H9 (cell line): ENCODE measurements around the gene ENO4. TPM values are rescaled to one million over a fixed set of nuclear protein-coding genes. Genes with fewer than 3 reads are reported as not detected.

Experiments used
- DNase-seq: peaks from one replicate; pipeline ENCODE4 v3.0.0-alpha.2; 2017
- H2AFZ ChIP-seq: one replicate; pipeline ENCODE4 v1.6.1; 2013; ENCODE audit warnings: mild to moderate bottlenecking, low read length, control low read depth, moderate library complexity
- H2AK5ac ChIP-seq: 2 replicates; pipeline ENCODE4 v1.6.1; 2013; ENCODE audit warnings: low read length, control low read depth, mixed read lengths; ENCODE audit not compliant: insufficient read length
- H2BK120ac ChIP-seq: one replicate; pipeline ENCODE4 v1.6.1; 2013; ENCODE audit warnings: low read depth, mild to moderate bottlenecking, low read length, control low read depth, inconsistent platforms; ENCODE audit not compliant: poor library complexity, severe bottlenecking
- H2BK12ac ChIP-seq: 2 replicates; pipeline ENCODE4 v1.6.1; 2013; ENCODE audit warnings: low read length, control low read depth, mixed read lengths, low read depth; ENCODE audit not compliant: insufficient read length
- H2BK15ac ChIP-seq: 2 replicates; pipeline ENCODE4 v1.6.1; 2013; ENCODE audit warnings: low read depth, low read length, control low read depth
- H2BK20ac ChIP-seq: one replicate; pipeline ENCODE4 v1.6.1; 2013; ENCODE audit warnings: low read depth, mild to moderate bottlenecking, low read length, control low read depth, inconsistent platforms; ENCODE audit not compliant: poor library complexity, severe bottlenecking
- H2BK5ac ChIP-seq: 2 replicates; pipeline ENCODE4 v1.6.1; 2013; ENCODE audit warnings: low read length, control low read depth, mixed read lengths; ENCODE audit not compliant: insufficient read length
- H3K14ac ChIP-seq: 2 replicates; pipeline ENCODE4 v1.6.1; 2013; ENCODE audit warnings: low read length, control low read depth; ENCODE audit not compliant: insufficient read depth
- H3K18ac ChIP-seq: 2 replicates; pipeline ENCODE4 v1.6.1; 2013; ENCODE audit warnings: low read depth, mild to moderate bottlenecking, mixed read lengths, low read length, control low read depth; ENCODE audit not compliant: insufficient read length
- H3K23ac ChIP-seq: 2 replicates; pipeline ENCODE4 v1.6.1; 2013; ENCODE audit warnings: low read length, control low read depth, mixed read lengths, low read depth; ENCODE audit not compliant: insufficient read length
- H3K23me2 ChIP-seq: 2 replicates; pipeline ENCODE4 v1.6.1; 2013; ENCODE audit warnings: low read depth, mild to moderate bottlenecking, mixed read lengths, low read length, control low read depth; ENCODE audit not compliant: insufficient read length, poor library complexity, severe bottlenecking
- H3K27ac ChIP-seq: 2 replicates; pipeline ENCODE4 v1.5.1; 2013; ENCODE audit warnings: low read length, control low read depth, mixed read lengths, low read depth; ENCODE audit not compliant: insufficient read length
- H3K27me3 ChIP-seq: 2 replicates; pipeline ENCODE4 v1.6.1; 2013; ENCODE audit warnings: low read length, control low read depth, inconsistent platforms; ENCODE audit not compliant: insufficient read depth
- H3K4ac ChIP-seq: 2 replicates; pipeline ENCODE4 v1.6.1; 2013; ENCODE audit warnings: low read depth, mild to moderate bottlenecking, control low read depth, inconsistent platforms, low read length, moderate library complexity
- H3K4me1 ChIP-seq: 2 replicates; pipeline ENCODE4 v1.6.1; 2013; ENCODE audit warnings: low read length, control low read depth, inconsistent platforms; ENCODE audit not compliant: insufficient read depth
- H3K4me2 ChIP-seq: 2 replicates; pipeline ENCODE4 v1.6.1; 2013; ENCODE audit warnings: low read length, control low read depth, mixed read lengths; ENCODE audit not compliant: insufficient read length, insufficient read depth
- H3K56ac ChIP-seq: 2 replicates; pipeline ENCODE4 v1.6.1; 2013; ENCODE audit warnings: low read depth, mild to moderate bottlenecking, mixed read lengths, low read length, control low read depth; ENCODE audit not compliant: insufficient read length
- H3K79me1 ChIP-seq: 2 replicates; pipeline ENCODE4 v1.6.1; 2013; ENCODE audit warnings: low read depth, mild to moderate bottlenecking, moderate library complexity, low read length, control low read depth, inconsistent platforms; ENCODE audit not compliant: insufficient read depth, poor library complexity, severe bottlenecking
- H3K79me2 ChIP-seq: 2 replicates; pipeline ENCODE4 v1.6.1; 2013; ENCODE audit warnings: low read length, control low read depth, inconsistent platforms; ENCODE audit not compliant: insufficient read depth
- H3K9ac ChIP-seq: 2 replicates; pipeline ENCODE4 v1.6.1; 2013; ENCODE audit warnings: low read length, control low read depth, mixed read lengths; ENCODE audit not compliant: insufficient read length; ENCODE audit errors: extremely low read depth
- H3K9me3 ChIP-seq: one replicate; pipeline ENCODE4 v1.6.1; 2013; ENCODE audit warnings: low read depth, low read length, inconsistent platforms; ENCODE audit not compliant: control insufficient read depth
- H3T11ph ChIP-seq: one replicate; pipeline ENCODE4 v1.6.1; 2013; ENCODE audit warnings: mild to moderate bottlenecking, low read length, control low read depth, inconsistent platforms
- H4K20me1 ChIP-seq: one replicate; pipeline ENCODE4 v1.6.1; 2013; ENCODE audit not compliant: control insufficient read depth, insufficient read length, insufficient read depth
- H4K5ac ChIP-seq: 2 replicates; pipeline ENCODE4 v1.6.1; 2013; ENCODE audit warnings: low read depth, mild to moderate bottlenecking, mixed read lengths, low read length, control low read depth; ENCODE audit not compliant: insufficient read length
- H4K8ac ChIP-seq: replicated peaks from 2 replicates; pipeline ENCODE4 v1.6.1; 2013; ENCODE audit warnings: low read length, control low read depth, mixed read lengths, low read depth; ENCODE audit not compliant: insufficient read length
- H4K91ac ChIP-seq: 2 replicates; pipeline ENCODE4 v1.6.1; 2013; ENCODE audit warnings: low read depth, mild to moderate bottlenecking, moderate library complexity, mixed read lengths, low read length, control low read depth; ENCODE audit not compliant: insufficient read length
- H3K27ac Mint-ChIP-seq, 3 experiments: 2 replicates in 2 of 3; 3 replicates in 1 of 3; pipeline ENCODE4 v1.8.0; 2020 to 2021; ENCODE audit warnings: mixed read lengths in 3 of 3, mild to moderate bottlenecking in 1 of 3, moderate library complexity in 1 of 3
- H3K27me3 Mint-ChIP-seq: 2 replicates; pipeline ENCODE4 v1.8.0; 2021; ENCODE audit warnings: low read depth, mild to moderate bottlenecking, moderate library complexity, mixed read lengths
- H3K36me3 Mint-ChIP-seq, 3 experiments: 2 replicates in 2 of 3; 3 replicates in 1 of 3; pipeline ENCODE4 v1.8.0; 2020 to 2021; ENCODE audit warnings: low read depth in 3 of 3, mixed read lengths in 3 of 3; ENCODE audit not compliant: insufficient read depth in 1 of 3
- H3K4me1 Mint-ChIP-seq, 2 experiments: 2 replicates each; pipeline ENCODE4 v1.8.0; 2020; ENCODE audit warnings: mixed read lengths in 2 of 2
- H3K4me3 Mint-ChIP-seq, 2 experiments: 2 replicates in 1 of 2; 3 replicates in 1 of 2; pipeline ENCODE4 v1.8.0; 2020 to 2021; ENCODE audit warnings: mild to moderate bottlenecking in 2 of 2, mixed read lengths in 2 of 2, moderate library complexity in 1 of 2
- H3K9me3 Mint-ChIP-seq, 2 experiments: 2 replicates in 1 of 2; 3 replicates in 1 of 2; pipeline ENCODE4 v1.8.0; 2020; ENCODE audit warnings: mild to moderate bottlenecking in 2 of 2, mixed read lengths in 2 of 2, moderate library complexity in 1 of 2
- CTCF ChIP-seq: fragments of 200-600 bp; sonication (generic); conservative IDR thresholded peaks from 3 replicates; pipeline ENCODE4 v1.8.0; 2021; ENCODE audit warnings: antibody characterized with exemption, mild to moderate bottlenecking
- WGBS: extraction: QIAGEN DNeasy Blood & Tissue Kit; methylation state at CpG from one replicate; pipeline ENCODE4 v1.1.7; 2013; ENCODE audit warnings: missing lambda C conversion rate, low lambda C conversion rate, mixed read lengths; ENCODE audit not compliant: insufficient read length; ENCODE audit errors: extremely low coverage; 5-methylcytosine and 5-hydroxymethylcytosine counted together
- total RNA-seq: library from RNA; stranded (reverse); gene quantifications from 2 replicates; pipeline ENCODE4 v1.2.1, GENCODE V29; 2021

Gene ENO4
- total RNA-seq, 1 experiment from 2014 or later: 0.26 TPM

- DNase-seq: no peak
- Histone ChIP-seq H2AFZ (no peak overlapping the region), H3K4me1 (peaks cover 10% of the 10 kb centered on the region; the same call in 1 of the 2 replicates), H3K4me2 (no peak overlapping the region), H3K9ac (no peak overlapping the region), H2BK5ac (no peak overlapping the region), H2BK20ac (no peak overlapping the region), H2BK12ac (no peak overlapping the region), H2AK5ac (no peak overlapping the region), H3K27ac (no peak overlapping the region), H3K23ac (no peak overlapping the region), H3K18ac (no peak overlapping the region), H2BK120ac (no peak overlapping the region), H4K91ac (no peak overlapping the region), H4K20me1 (no peaks in the 10 kb centered on the region), H3K79me1 (no peaks in the 10 kb centered on the region), H4K5ac (no peak overlapping the region), H3K56ac (no peak overlapping the region), H3K23me2 (no peaks in the 10 kb centered on the region), H3K27me3 (no peaks in the 10 kb centered on the region), H4K8ac (no peak overlapping the region), H3K14ac (no peak overlapping the region), H3K9me3 (no peaks in the 10 kb centered on the region), H3T11ph (no peak overlapping the region), H3K4ac (no peak overlapping the region), H3K79me2 (no peaks in the 10 kb centered on the region), H2BK15ac (no peak overlapping the region)
- H3K9me3 Mint-ChIP-seq: no peaks in the 10 kb centered on the region
- H3K27me3 Mint-ChIP-seq: no peaks in the 10 kb centered on the region
- no peak for TF ChIP-seq CTCF
- H3K4me1 Mint-ChIP-seq: peaks cover 20 to 30% of the 10 kb centered on the region in 2 experiments
- no peak overlapping the region for H3K4me3 Mint-ChIP-seq
- WGBS: no CpG with 5 or more reads among the region's 11 CpGs
- peaks cover 0 to 2% (median 0%) of the 10 kb centered on the region in 3 experiments; a peak in 1 of 7 replicates for H3K36me3 Mint-ChIP-seq
- no peak overlapping the region; a peak in 1 of 7 replicates for H3K27ac Mint-ChIP-seq
Measured at GRCh38 chr10:116892907-116893685, 43.8 kb downstream of the ENO4 start.
